ENCODE results near the gene SPRR1A.

DNA sequence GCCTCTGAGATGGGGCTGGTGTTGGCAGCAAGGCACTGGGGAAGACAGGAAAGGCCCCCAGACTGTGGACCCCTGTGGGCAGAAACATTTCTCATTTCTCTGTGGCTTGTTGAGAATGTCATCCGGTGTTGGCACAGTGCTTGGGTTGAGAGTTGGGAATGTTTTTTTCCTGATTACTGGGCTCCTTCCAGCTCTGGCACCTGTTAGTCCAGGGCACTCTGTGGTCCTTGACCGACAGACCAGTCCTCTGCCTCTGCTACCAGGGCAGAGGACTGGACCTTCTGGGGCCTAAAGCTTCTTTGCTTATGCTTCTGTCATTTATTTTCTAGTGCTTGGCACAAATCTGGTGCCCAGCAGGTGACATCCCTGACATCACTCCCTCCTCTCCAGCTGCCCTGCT lies 41.7 kb upstream of the SPRR1A start:
- TF ChIP-seq CTCF (conservative IDR thresholded peaks at IDR 0.05; ENCODE audit: low read depth, low read length): no peak
- TF ChIP-seq MXI1 (IDR thresholded peaks at IDR 0.05; ENCODE audit: borderline replicate concordance, low read depth, low read length): no peak
- no peak for TF ChIP-seq POLR2A (IDR thresholded peaks at IDR 0.05; ENCODE audit: low read depth, low read length)
- TF ChIP-seq CEBPB (IDR thresholded peaks at IDR 0.05; ENCODE audit: low read depth, low read length): no peak
- TF ChIP-seq BHLHE40 (IDR thresholded peaks at IDR 0.05; ENCODE audit: low read depth, low read length): no peak
- no peak for TF ChIP-seq USF2 (IDR thresholded peaks at IDR 0.05; ENCODE audit: low read depth, low read length)
